H1 (cell line): ENCODE measurements around the gene SLIT3. TPM values are rescaled to one million over a fixed set of nuclear protein-coding genes. Genes with fewer than 3 reads are reported as not detected.

Experiments
- CTCF ChIA-PET: fragments of 300-600 bp; sonication (Branson Sonifier 250); formaldehyde crosslinking; loops from one replicate; lab custom pipeline; 2021; ENCODE audit not compliant: partially characterized antibody; lab: Charles Lee
- POLR2A ChIA-PET: fragments of 300-600 bp; sonication (Branson Sonifier 250); formaldehyde crosslinking; loops from one replicate; lab custom pipeline; 2021; ENCODE audit warnings: inconsistent platforms; ENCODE audit not compliant: partially characterized antibody; lab: Charles Lee
- DNase-seq, 2 experiments: peaks; one replicate each; pipeline versions ENCODE4 v3.0.0 to v3.0.0-alpha.2; 2010 to 2022; ENCODE audit warnings: low spot score in 2 of 2, low read depth in 1 of 2, mixed read lengths in 1 of 2
- FAIRE-seq: peaks from 2 replicates; lab custom pipeline; 2011; peaks lifted over from hg19 to GRCh38; lab: Jason Lieb, UNC
- H2AFZ ChIP-seq: 2 replicates; pipeline ENCODE4 v1.8.1; 2012; ENCODE audit warnings: low read length, inconsistent platforms
- H2AK5ac ChIP-seq: 2 replicates; pipeline ENCODE4 v1.6.1; 2013; ENCODE audit warnings: low read depth, low read length
- H2BK120ac ChIP-seq: replicated peaks from 2 replicates; pipeline ENCODE3; 2013; ENCODE audit warnings: low read depth, low read length, inconsistent platforms
- H2BK12ac ChIP-seq: 2 replicates; pipeline ENCODE4 v1.6.1; 2013; ENCODE audit warnings: low read depth, low read length
- H2BK15ac ChIP-seq: 2 replicates; pipeline ENCODE4 v1.6.1; 2013; ENCODE audit warnings: low read length
- H2BK20ac ChIP-seq: 2 replicates; pipeline ENCODE4 v1.6.1; 2013; ENCODE audit warnings: low read length
- H2BK5ac ChIP-seq: 2 replicates; pipeline ENCODE4 v1.6.1; 2013; ENCODE audit warnings: low read depth, low read length
- H3K14ac ChIP-seq: 2 replicates; pipeline ENCODE4 v1.6.1; 2013; ENCODE audit warnings: inconsistent platforms; ENCODE audit not compliant: insufficient read length
- H3K18ac ChIP-seq: 2 replicates; pipeline ENCODE4 v1.6.1; 2013; ENCODE audit warnings: low read length; ENCODE audit errors: extremely low read depth
- H3K23ac ChIP-seq: 2 replicates; pipeline ENCODE4 v1.6.1; 2013; ENCODE audit warnings: inconsistent platforms; ENCODE audit not compliant: insufficient read length
- H3K23me2 ChIP-seq: 2 replicates; pipeline ENCODE4 v1.6.1; 2013; ENCODE audit warnings: low read depth, low read length
- H3K27ac ChIP-seq: 2 replicates; pipeline ENCODE4 v1.6.1; 2011; ENCODE audit warnings: low read depth, low read length, inconsistent platforms
- H3K27me3 ChIP-seq, 4 experiments: replicated peaks in 1 of 4; 1 replicate in 1 of 4; 2 replicates in 3 of 4; pipeline versions ENCODE4 v1.6.1 to v1.8.1; 2011 to 2013; ENCODE audit warnings: low read length in 3 of 4, mild to moderate bottlenecking in 3 of 4, inconsistent platforms in 2 of 4, mixed read lengths in 2 of 4, moderate library complexity in 1 of 4; ENCODE audit not compliant: control insufficient read depth in 3 of 4, insufficient read depth in 3 of 4; ENCODE audit errors: extremely low read depth in 1 of 4
- H3K36me3 ChIP-seq, 4 experiments: 2 replicates each; pipeline versions ENCODE4 v1.6.1 to v1.8.1; 2011 to 2013; ENCODE audit warnings: mild to moderate bottlenecking in 4 of 4, low read length in 3 of 4, moderate library complexity in 2 of 4, control low read depth in 1 of 4, inconsistent platforms in 1 of 4; ENCODE audit not compliant: insufficient read depth in 4 of 4, control insufficient read depth in 2 of 4
- H3K4ac ChIP-seq: replicated peaks from 2 replicates; pipeline ENCODE3; 2013; ENCODE audit warnings: low read length, low read depth, mixed read lengths, inconsistent platforms; ENCODE audit not compliant: insufficient read length
- H3K4me1 ChIP-seq, 4 experiments: replicated peaks in 1 of 4; 1 replicate in 1 of 4; 2 replicates in 3 of 4; pipeline versions ENCODE4 v1.6.1 to v1.8.1; 2011 to 2013; ENCODE audit warnings: low read length in 3 of 4, inconsistent platforms in 2 of 4, mixed read lengths in 1 of 4; ENCODE audit not compliant: insufficient read depth in 4 of 4, control insufficient read depth in 3 of 4
- H3K4me2 ChIP-seq, 2 experiments: 2 replicates each; pipeline versions ENCODE4 v1.6.1 to v1.8.1; 2011 to 2013; ENCODE audit warnings: low read depth in 2 of 2, low read length in 2 of 2, control low read depth in 1 of 2, inconsistent platforms in 1 of 2, mild to moderate bottlenecking in 1 of 2; ENCODE audit not compliant: insufficient read depth in 1 of 2
- H3K4me3 ChIP-seq, 4 experiments: fragments of 200-600, 300-600 bp in 1 of 4; sonication (generic), shearing (Covaris generic), sonication (Bioruptor Twin) in 1 of 4; 2 replicates each; pipeline versions ENCODE4 v1.5.1 to v1.8.1; 2011 to 2016; ENCODE audit warnings: low read length in 4 of 4, low read depth in 3 of 4, control low read depth in 2 of 4, inconsistent platforms in 2 of 4, mild to moderate bottlenecking in 2 of 4, mixed read lengths in 1 of 4, moderate library complexity in 1 of 4; ENCODE audit not compliant: insufficient read depth in 2 of 4; ENCODE audit errors: extremely low read depth in 1 of 4
- H3K56ac ChIP-seq: replicated peaks from 2 replicates; pipeline ENCODE3; 2013; ENCODE audit warnings: low read depth, mild to moderate bottlenecking, mixed read lengths, low read length, inconsistent platforms; ENCODE audit not compliant: insufficient read length
- H3K79me1 ChIP-seq: 2 replicates; pipeline ENCODE4 v1.6.1; 2013; ENCODE audit warnings: low read depth, low read length, control low read depth
- H3K79me2 ChIP-seq, 2 experiments: 2 replicates each; pipeline versions ENCODE4 v1.6.1 to v1.8.1; 2012 to 2013; ENCODE audit warnings: low read length in 2 of 2, mild to moderate bottlenecking in 2 of 2, inconsistent platforms in 1 of 2; ENCODE audit not compliant: insufficient read depth in 2 of 2, control insufficient read depth in 1 of 2
- H3K9ac ChIP-seq, 4 experiments: replicated peaks in 1 of 4; 1 replicate in 1 of 4; 2 replicates in 3 of 4; pipeline versions ENCODE4 v1.6.1 to v1.8.1; 2011 to 2013; ENCODE audit warnings: low read depth in 3 of 4, low read length in 3 of 4, control low read depth in 2 of 4, mild to moderate bottlenecking in 2 of 4, moderate library complexity in 2 of 4, inconsistent platforms in 1 of 4; ENCODE audit errors: extremely low read depth in 1 of 4
- H3K9me3 ChIP-seq, 2 experiments: 2 replicates each; pipeline versions ENCODE4 v1.6.1 to v1.8.1; 2012 to 2013; ENCODE audit warnings: mild to moderate bottlenecking in 2 of 2, moderate library complexity in 2 of 2, control low read depth in 1 of 2, inconsistent platforms in 1 of 2, low read depth in 1 of 2, low read length in 1 of 2, mixed read lengths in 1 of 2; ENCODE audit not compliant: insufficient read depth in 2 of 2
- H4K20me1 ChIP-seq, 2 experiments: replicated peaks in 1 of 2; 2 replicates each; pipeline versions ENCODE3 to v1.8.1; 2011 to 2013; ENCODE audit warnings: inconsistent platforms in 2 of 2, low read length in 2 of 2, mild to moderate bottlenecking in 1 of 2; ENCODE audit not compliant: insufficient read depth in 2 of 2, control insufficient read depth in 1 of 2
- H4K5ac ChIP-seq: 2 replicates; pipeline ENCODE4 v1.6.1; 2013; ENCODE audit warnings: low read length, low read depth, mixed read lengths, inconsistent platforms; ENCODE audit not compliant: insufficient read length
- H4K8ac ChIP-seq: 2 replicates; pipeline ENCODE4 v1.8.0; 2013; ENCODE audit warnings: mild to moderate bottlenecking, moderate library complexity, low read length, inconsistent platforms; ENCODE audit not compliant: insufficient read depth; ENCODE audit errors: extremely low read depth
- H4K91ac ChIP-seq: replicated peaks from 2 replicates; pipeline ENCODE3; 2013; ENCODE audit warnings: low read length, mixed read lengths, inconsistent platforms; ENCODE audit not compliant: insufficient read length
- EZH2 ChIP-seq: fragments of 200-600 bp; sonication (generic); IDR thresholded peaks from 2 replicates; pipeline ENCODE4 v1.7.1; 2012; ENCODE audit warnings: low read depth, mild to moderate bottlenecking, moderate library complexity, low read length, inconsistent platforms; ENCODE audit not compliant: severe bottlenecking
- NRF1 ChIP-seq: IDR thresholded peaks from 2 replicates; pipeline ENCODE4 v1.6.1; 2011; ENCODE audit warnings: mild to moderate bottlenecking, low read depth, low read length, improper control_type of control experiment
- SIX5 ChIP-seq: IDR thresholded peaks from 2 replicates; pipeline ENCODE4 v1.6.1; 2011; ENCODE audit warnings: mild to moderate bottlenecking, low read depth, low read length
- TBP ChIP-seq: IDR thresholded peaks from 2 replicates; pipeline ENCODE4 v1.6.1; 2011; ENCODE audit warnings: low read depth, low read length, improper control_type of control experiment
- WGBS, 2 experiments: shearing (Covaris generic) in 1 of 2; methylation state at CpG; one replicate each; pipeline versions ENCODE4 v1.1.6 to v1.1.7; 2013 to 2015; ENCODE audit warnings: low lambda C conversion rate in 2 of 2, mixed read lengths in 2 of 2, inconsistent platforms in 1 of 2, low coverage in 1 of 2, missing lambda C conversion rate in 1 of 2; ENCODE audit not compliant: insufficient replicate concordance in 2 of 2, insufficient coverage in 1 of 2, insufficient read length in 1 of 2; ENCODE audit errors: extremely low coverage in 1 of 2, missing lambda C conversion rate in 1 of 2; 5-methylcytosine and 5-hydroxymethylcytosine counted together
- polyA plus RNA-seq, 7 experiments: library from polyadenylated mRNA; depleted of rRNA in 3 of 7; stranded (reverse) in 5 of 7; unstranded in 2 of 7; fragments of >200 nt in 5 of 7; fragments of 200-250 nt in 2 of 7; gene quantifications; 1 replicate in 5 of 7; 2 replicates in 1 of 7; 4 replicates in 1 of 7; pipeline versions ENCODE4 v1.2.1 to v1.2.3, GENCODE V29; 2011 to 2013; ENCODE audit warnings: missing spikeins in 2 of 7, mixed read lengths in 2 of 7
- total RNA-seq: library from RNA; stranded (reverse); fragmentation: NEBNext Ultra II Directional; extraction: Animal tissue kit (Norgen Biotek cat#: 25700); gene quantifications from 2 replicates; pipeline ENCODE4 v1.2.1, GENCODE V29; 2021

SLIT3 gene
- total and polyA plus RNA-seq, 2 of the 8 experiments (the other 6 are each of a cell fraction or from before 2014, with no cell fraction given) = 1.1 to 1.2 TPM

GRCh38 chr5:168737066-168737465 lies 563.9 kb downstream of the SLIT3 start:
- Histone ChIP-seq H3K23ac (no peak overlapping the region), H2BK120ac (no peak overlapping the region), H3K14ac (no peak overlapping the region), H4K91ac (no peak overlapping the region), H3K36me3 (no peaks in the 10 kb centered on the region), H2AK5ac (no peak overlapping the region), H2BK15ac (0 out of 2 replicates have a peak overlapping the region, but pooled peaks have one; percentile 55), H2BK20ac (no peak overlapping the region), H4K5ac (no peak overlapping the region), H3K23me2 (no peaks in the 10 kb centered on the region), H2BK12ac (no peak overlapping the region), H3K9ac (no peak overlapping the region), H3K18ac (no peak overlapping the region), H3K4me2 (no peak overlapping the region), H2BK5ac (no peak overlapping the region), H2AFZ (no peak overlapping the region), H3K79me1 (no peaks in the 10 kb centered on the region), H4K8ac (peak overlapping the region; percentile 25; the same call in 1 of the 2 replicates), H3K79me2 (no peaks in the 10 kb centered on the region), H3K4me1 (no peaks in the 10 kb centered on the region; a peak in 1 of 7 replicates), H4K20me1 (no peaks in the 10 kb centered on the region), H3K9me3 (no peaks in the 10 kb centered on the region), H3K27ac (no peak overlapping the region), H3K4ac (no peak overlapping the region), H3K56ac (no peak overlapping the region), H3K27me3 (no peaks in the 10 kb centered on the region), H3K4me3 (no peak overlapping the region)
- no peak for DNase-seq
- FAIRE-seq = no peak
- WGBS, 2 experiments = 81% methylated on average over 2 of the region's 2 CpGs; no CpG with 5 or more reads in 1 of the 2 experiments
- CTCF ChIA-PET = interaction anchor here (0.9 to 2.6 kb wide), 3 partner anchors 11 to 30 kb away, joined by 3 to 17 read pairs (median 6); no protein-coding TSS in a partner anchor
- POLR2A ChIA-PET = interaction anchor here (1.1 kb wide), 1 partner anchor 10 kb away, joined by 3 read pairs; no protein-coding TSS in a partner anchor
- TF ChIP-seq NRF1 = no peak
- no peak for TF ChIP-seq EZH2
- TF ChIP-seq TBP = no peak
- TF ChIP-seq SIX5 = no peak
